CD4-positive, alpha-beta T cell (primary cell): Measurements from ENCODE around the gene IMPDH2. TPM values are rescaled to one million over a fixed set of nuclear protein-coding genes. Genes with fewer than 3 reads are reported as not detected.

ENCODE experiments used
- ATAC-seq: fragments of 200-7000 bp; cut with Tn5 transposase; one replicate; pipeline ENCODE4 v1.10.0; 2022; ENCODE audit warnings: mild to moderate bottlenecking; ENCODE audit not compliant: poor library complexity
- CTCF ChIA-PET: fragments of 350-600 bp; sonication (Branson Sonifier 250); formaldehyde crosslinking; loops from one replicate; lab custom pipeline; 2021; ENCODE audit warnings: antibody characterized with exemption, inconsistent platforms; lab: Charles Lee
- POLR2A ChIA-PET: fragments of 350-600 bp; sonication (Branson Sonifier 250); formaldehyde crosslinking; loops from one replicate; lab custom pipeline; 2021; ENCODE audit warnings: antibody characterized with exemption, inconsistent platforms; lab: Charles Lee
- DNase-seq, 14 experiments: peaks; one replicate each; pipeline ENCODE4 v3.0.0-alpha.2; 2013 to 2020; ENCODE audit warnings: mixed read lengths in 2 of 14
- H3K27ac ChIP-seq, 2 donors: one replicate each; pipeline versions ENCODE4 v1.5.1 to v1.7.0; 2013; ENCODE audit warnings: low read length in 2 of 2, low read depth in 1 of 2, mild to moderate bottlenecking in 1 of 2
- H3K27me3 ChIP-seq, 2 experiments: 1 replicate in 1 of 2; 2 replicates in 1 of 2; pipeline versions ENCODE4 v1.6.1 to v1.7.0; 2013; ENCODE audit warnings: low read length in 2 of 2, control low read depth in 1 of 2, mild to moderate bottlenecking in 1 of 2, moderate library complexity in 1 of 2; ENCODE audit not compliant: insufficient read depth in 2 of 2, control insufficient read depth in 1 of 2
- H3K36me3 ChIP-seq: one replicate; pipeline ENCODE4 v1.6.1; 2013; ENCODE audit warnings: low read length, control low read depth; ENCODE audit not compliant: insufficient read depth
- H3K4me1 ChIP-seq: one replicate; pipeline ENCODE4 v1.6.1; 2013; ENCODE audit warnings: low read length, control low read depth; ENCODE audit not compliant: insufficient read depth
- H3K4me3 ChIP-seq: one replicate; pipeline ENCODE4 v1.5.1; 2013; ENCODE audit warnings: mild to moderate bottlenecking, low read length, moderate library complexity
- H3K9me3 ChIP-seq, 2 experiments: 1 replicate in 1 of 2; 2 replicates in 1 of 2; pipeline versions ENCODE4 v1.6.1 to v1.7.0; 2013; ENCODE audit warnings: low read length in 2 of 2, mild to moderate bottlenecking in 2 of 2, control low read depth in 1 of 2, moderate library complexity in 1 of 2; ENCODE audit not compliant: control insufficient read depth in 1 of 2, insufficient read depth in 1 of 2
- H3K27ac Mint-ChIP-seq: one replicate; pipeline ENCODE4 v1.8.0; 2020; ENCODE audit warnings: mixed read lengths
- H3K27me3 Mint-ChIP-seq: one replicate; pipeline ENCODE4 v1.8.0; 2021; ENCODE audit warnings: mixed read lengths
- H3K36me3 Mint-ChIP-seq: one replicate; pipeline ENCODE4 v1.8.0; 2021; ENCODE audit warnings: low read depth, mixed read lengths
- H3K4me1 Mint-ChIP-seq: one replicate; pipeline ENCODE4 v1.8.0; 2021; ENCODE audit warnings: low read depth, mixed read lengths
- H3K4me3 Mint-ChIP-seq: one replicate; pipeline ENCODE4 v1.8.0; 2020; ENCODE audit warnings: mild to moderate bottlenecking, mixed read lengths
- H3K9me3 Mint-ChIP-seq: one replicate; pipeline ENCODE4 v1.8.0; 2020; ENCODE audit warnings: mixed read lengths
- CTCF ChIP-seq: fragments of 200-600 bp; IDR thresholded peaks from one replicate; pipeline ENCODE4 v1.8.0; 2022; ENCODE audit warnings: antibody characterized with exemption, mild to moderate bottlenecking
- intact Hi-C, 2 experiments: fragments of 100-400 bp; cut with DNase I in 1 of 2; cut with micrococcal nuclease in 1 of 2; formaldehyde crosslinking; loops; one replicate each; pipeline versions ENCODE4 v1.15.1 to v1.9.0; 2023 to 2025; cut with DNase I, micrococcal nuclease
- total RNA-seq, 174 experiments: library from RNA in 2 of 174; stranded (reverse) in 2 of 174; gene quantifications; one replicate each; pipeline ENCODE4 v1.2.3 and lab custom pipeline; 2021 to 2026

Gene IMPDH2
- total RNA-seq, 2 experiments from 2014 or later, result 133 to 135 TPM

DNA sequence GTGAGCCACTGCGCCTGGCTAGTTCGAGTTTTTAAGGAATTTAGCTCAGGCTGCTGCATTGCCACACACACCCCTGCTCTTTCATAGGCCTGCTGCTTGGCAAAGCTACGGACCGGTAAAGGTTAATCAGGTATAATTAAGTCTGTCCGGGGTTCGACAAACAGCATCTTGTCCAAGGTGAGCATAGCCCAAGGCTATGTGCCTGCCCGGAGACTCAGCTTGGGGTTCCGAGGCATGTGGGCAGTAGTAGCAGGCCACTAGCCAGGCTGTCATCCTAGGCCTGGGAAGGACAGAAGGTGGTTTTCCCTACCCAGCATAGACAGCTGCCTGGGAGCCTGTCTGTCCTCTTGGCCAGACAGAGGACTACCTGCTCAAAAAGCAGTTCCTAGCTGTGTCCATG lies 32.6 kb downstream of the IMPDH2 start:
- Histone ChIP-seq H3K36me3 (peaks cover 11% of the 10 kb centered on the region), H3K27me3 (no peaks in the 10 kb centered on the region), H3K4me3 (no peak overlapping the region), H3K27ac (no peak overlapping the region), H3K4me1 (peaks cover 15% of the 10 kb centered on the region), H3K9me3 (no peaks in the 10 kb centered on the region)
- Mint-ChIP-seq H3K4me3 (no peak overlapping the region), H3K9me3 (no peaks in the 10 kb centered on the region), H3K36me3 (peaks cover 17% of the 10 kb centered on the region), H3K4me1 (peaks cover 14% of the 10 kb centered on the region), H3K27me3 (no peaks in the 10 kb centered on the region), H3K27ac (no peak overlapping the region)
- intact Hi-C loops, result no loop called here
- CTCF ChIA-PET, result interaction anchor here (0.9 kb wide), 1 partner anchor 9 kb away, joined by 3 read pairs; no protein-coding TSS in a partner anchor
- DNase-seq (no peak), ATAC-seq (no peak)
- TF ChIP-seq CTCF, result no peak
- POLR2A ChIA-PET, result interaction anchor here (0.8 kb wide), 1 partner anchor 11 kb away, joined by 3 read pairs; the partner anchor contains the start of gene WDR6

- no peak overlapping the region for H3K4me3 Mint-ChIP-seq
- H3K27ac ChIP-seq, result no peak overlapping the region
- peaks cover 33% of the 10 kb centered on the region for H3K4me1 Mint-ChIP-seq
- H3K36me3 Mint-ChIP-seq, result peaks cover 24% of the 10 kb centered on the region
- peaks cover 37% of the 10 kb centered on the region for H3K4me1 ChIP-seq
- TF ChIP-seq CTCF, result no peak
- H3K36me3 ChIP-seq, result peaks cover 11% of the 10 kb centered on the region
- ATAC-seq, result no peak
- ChIA-PET POLR2A (interaction anchor here (2.6 kb wide), 1 partner anchor 14 kb away, joined by 13 read pairs; the partner anchor contains the start of gene WDR6), CTCF (no interaction called here)
- H3K27ac Mint-ChIP-seq, result no peak overlapping the region
- no peaks in the 10 kb centered on the region for H3K9me3 ChIP-seq
- no peaks in the 10 kb centered on the region for H3K27me3 ChIP-seq
- H3K27me3 Mint-ChIP-seq, result no peaks in the 10 kb centered on the region
- H3K9me3 Mint-ChIP-seq, result no peaks in the 10 kb centered on the region
- no peak for DNase-seq
- intact Hi-C loops, result no loop called here
- H3K4me3 ChIP-seq, result no peak overlapping the region
These were observed 35.4 kb downstream of the IMPDH2 start for GRCh38 chr3:48993834-48994233.

DNA sequence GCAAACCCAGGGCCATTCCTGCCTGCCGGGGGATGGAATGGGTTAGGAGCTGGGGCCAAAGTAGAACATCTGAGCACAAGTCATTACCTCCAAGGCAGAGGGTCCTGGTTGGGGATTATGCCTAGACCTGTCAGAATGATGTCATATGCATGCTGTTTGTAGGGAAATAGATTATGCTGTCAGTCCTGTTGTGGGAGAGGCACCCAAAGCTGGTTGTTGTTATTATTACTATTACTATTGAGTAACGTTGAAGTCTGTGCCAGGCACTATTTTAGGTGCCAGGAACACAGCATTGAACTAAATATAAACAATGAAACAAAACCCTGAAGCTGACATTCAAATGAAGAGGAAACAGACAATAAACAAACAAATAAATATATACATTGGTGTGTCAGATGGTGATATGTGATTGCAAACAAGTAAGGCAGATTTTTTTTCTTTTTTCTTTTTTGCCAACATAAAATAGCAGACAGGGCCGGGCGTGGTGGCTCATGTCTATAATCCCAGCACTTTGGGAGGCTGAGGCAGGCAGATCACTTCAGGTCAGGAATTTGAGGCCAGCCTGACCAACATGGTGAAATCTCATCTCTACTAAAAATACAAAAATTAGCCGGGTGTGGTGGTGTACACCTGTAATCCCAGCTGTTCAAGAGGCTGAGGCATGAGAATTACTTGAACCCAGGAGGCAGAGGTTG lies 37.2 kb downstream of the IMPDH2 start:
- Mint-ChIP-seq H3K27me3 (no peaks in the 10 kb centered on the region), H3K4me3 (peak overlapping the region; percentile 85), H3K36me3 (peaks cover 29% of the 10 kb centered on the region), H3K27ac (peak overlapping the region; percentile 94), H3K4me1 (peaks cover 40% of the 10 kb centered on the region), H3K9me3 (no peaks in the 10 kb centered on the region)
- Histone ChIP-seq H3K27ac (peak overlapping the region; percentile 52 to 71), H3K4me1 (peaks cover 48% of the 10 kb centered on the region), H3K9me3 (no peaks in the 10 kb centered on the region), H3K27me3 (no peaks in the 10 kb centered on the region), H3K4me3 (peak overlapping the region; percentile 81), H3K36me3 (peaks cover 11% of the 10 kb centered on the region)
- intact Hi-C loops, result loop anchor here in 1 of 2 experiments (2.0 kb wide), 1 partner anchor 15 kb away; the partner anchor contains the start of gene WDR6
- ATAC-seq, result no peak
- DNase-seq, result no peak
- ChIA-PET POLR2A (interaction anchor here (1.0 to 7.2 kb wide), 7 partner anchors 16 to 348 kb away, joined by 3 to 146 read pairs (median 43); partner anchors contain the start of genes DALRD3, IMPDH2, NDUFAF3 and QRICH1), CTCF (interaction anchor here (2.3 to 6.6 kb wide), 2 partner anchors 15 to 30 kb away, joined by 14 to 100 read pairs; partner anchors contain the start of genes NDUFAF3 and WDR6)
- no peak for TF ChIP-seq CTCF
